GM18507 (cell line): ENCODE data around the gene ALDH18A1.
"Not testable (repeated sequence)": the region's sequence is repeated elsewhere in the genome, so short reads cannot be mapped to it uniquely, and the experiment has no call there.

Experiments used
- DNase-seq: peaks from one replicate; pipeline ENCODE4 v3.0.0; 2011; ENCODE audit warnings: low read depth; ENCODE audit not compliant: insufficient read length; ENCODE audit errors: extremely low spot score
- FAIRE-seq: peaks from 2 replicates; lab custom pipeline; 2011; peaks lifted over from hg19 to GRCh38; lab: Jason Lieb, UNC

ALDH18A1 gene

DNA sequence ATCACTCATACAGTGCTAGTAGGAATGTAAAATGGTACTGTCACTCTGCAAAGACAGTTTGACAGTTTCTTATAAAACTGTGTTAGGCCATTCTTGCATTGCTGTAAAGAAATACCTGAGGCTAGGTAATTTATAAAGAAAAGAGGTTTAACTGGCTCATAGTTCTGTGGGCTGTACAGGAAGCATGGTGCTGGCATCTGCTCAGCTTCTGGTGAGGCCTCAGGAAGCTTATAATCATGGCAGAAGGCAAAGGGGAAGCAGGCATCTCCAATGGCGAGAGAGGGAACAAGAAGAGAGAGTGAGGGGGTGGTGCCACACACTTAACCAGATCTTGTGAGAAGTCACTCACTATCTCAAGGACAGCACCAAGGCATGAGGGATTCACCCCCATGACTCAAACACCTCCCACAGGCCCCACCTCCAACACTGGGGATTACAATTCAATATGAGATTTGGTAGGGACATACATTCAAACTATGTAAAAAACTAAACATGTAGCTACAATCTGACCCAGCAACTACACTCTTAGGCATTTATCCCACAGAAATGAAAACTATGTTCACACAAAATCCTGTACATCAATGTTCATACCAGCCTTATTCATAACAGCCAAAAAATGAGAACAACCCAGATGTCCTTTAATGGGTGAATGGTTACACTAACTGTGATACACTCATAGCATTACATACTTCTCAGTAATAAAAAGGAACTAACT, 5.0 kb downstream of the ALDH18A1 start:
- FAIRE-seq (no peak), DNase-seq (no peak)

DNA sequence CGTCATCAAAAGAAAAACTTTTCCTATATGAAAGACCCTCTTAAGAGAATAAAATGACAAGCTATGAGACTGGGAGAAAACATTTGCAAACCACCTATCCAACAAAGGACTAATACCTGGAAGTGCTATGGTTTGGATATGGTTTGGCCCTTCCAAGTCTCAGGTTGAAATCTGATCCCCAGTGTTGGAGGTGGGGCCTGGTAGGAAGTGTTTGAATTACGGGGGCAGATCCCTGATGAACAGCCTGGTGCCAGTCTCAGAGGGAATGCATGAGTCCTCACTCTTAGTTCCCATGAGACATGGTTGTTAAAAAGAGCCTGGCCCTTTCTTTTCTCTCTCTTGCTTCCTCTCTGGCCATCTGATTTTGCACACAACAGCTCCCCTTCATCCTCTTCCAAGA, 6.3 kb downstream of the ALDH18A1 start:
- DNase-seq (no peak), FAIRE-seq (no peak)

DNA sequence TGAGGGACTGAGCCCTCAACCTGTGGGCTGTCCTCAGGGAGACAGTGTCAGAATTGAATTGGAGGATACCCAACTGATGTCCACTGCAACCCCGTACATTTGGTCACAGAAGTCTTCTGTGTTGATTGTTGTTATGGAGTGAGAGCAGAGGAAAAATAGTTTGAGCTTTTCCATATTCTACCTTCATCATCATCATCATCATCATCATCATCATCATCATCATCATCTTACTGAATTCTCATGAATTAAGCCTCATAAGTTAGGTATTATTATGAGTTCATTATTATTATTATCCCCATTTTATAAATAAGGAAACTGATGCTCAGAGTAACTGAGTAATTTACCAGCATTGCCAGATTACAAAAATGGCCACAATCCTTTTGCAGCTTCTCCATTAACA, 8.4 kb downstream of the ALDH18A1 start:
- no peak for FAIRE-seq
- no peak for DNase-seq

DNA sequence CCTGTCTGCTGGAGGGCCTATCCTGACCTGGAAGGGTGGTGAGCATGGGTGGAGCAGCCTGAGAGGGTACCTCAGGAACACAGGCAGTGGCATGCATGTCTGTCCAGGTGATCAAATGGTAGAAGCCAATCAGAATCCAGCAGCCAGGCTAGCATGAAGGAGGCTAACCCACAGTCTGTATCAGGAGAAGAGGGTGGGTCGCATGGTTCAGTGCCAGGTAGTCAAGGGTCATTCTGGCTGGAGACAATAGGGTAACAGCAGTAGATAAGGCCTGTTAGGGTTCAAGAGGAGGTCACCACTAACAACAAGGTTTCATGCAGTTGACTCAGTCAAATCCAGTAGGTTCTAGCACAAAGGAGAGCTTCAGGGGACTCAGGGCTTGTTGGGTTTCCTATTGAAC, 10.4 kb downstream of the ALDH18A1 start:
- DNase-seq (no peak), FAIRE-seq (no peak)

DNA sequence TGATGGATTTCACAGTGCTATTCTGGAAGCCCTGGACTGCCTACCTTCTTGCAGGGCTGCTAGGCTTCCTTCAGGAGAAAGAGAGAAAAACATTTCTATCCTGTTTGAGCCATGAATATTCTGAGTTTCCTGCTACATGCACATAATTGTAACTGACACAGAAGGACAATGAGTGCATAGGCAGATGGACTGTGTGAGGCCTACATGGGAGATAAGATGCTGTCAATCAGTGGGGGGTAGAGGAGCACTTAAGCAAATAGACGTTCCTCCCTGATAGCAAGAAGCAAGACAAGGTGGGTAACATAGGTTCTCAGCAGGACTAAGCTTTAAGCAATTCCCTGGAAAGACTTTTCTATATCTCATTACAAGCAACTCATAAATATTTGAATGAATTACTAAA, 11.6 kb downstream of the ALDH18A1 start:
- FAIRE-seq = no peak
- DNase-seq = no peak

DNA sequence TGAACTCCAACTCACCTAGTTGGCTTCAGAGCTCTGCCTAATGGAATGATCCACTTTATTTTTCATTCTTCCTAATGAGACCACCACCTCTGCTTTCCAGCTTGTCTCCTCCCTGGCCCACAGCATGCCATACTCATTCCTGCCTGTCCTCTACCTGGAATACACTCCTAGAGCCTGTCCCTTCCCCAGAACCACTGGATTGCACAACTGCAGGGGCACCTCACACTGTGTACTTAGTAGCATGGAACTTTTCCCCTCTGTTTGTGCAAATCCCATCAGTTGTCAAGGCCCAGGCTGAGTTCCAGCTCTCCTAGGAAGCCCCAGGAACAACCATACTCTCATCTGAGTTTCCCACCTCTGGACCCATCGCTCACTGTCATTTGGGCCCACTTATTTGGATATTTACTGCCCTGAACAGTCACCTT, 15.6 kb downstream of the ALDH18A1 start:
- FAIRE-seq = no peak
- no peak for DNase-seq

DNA sequence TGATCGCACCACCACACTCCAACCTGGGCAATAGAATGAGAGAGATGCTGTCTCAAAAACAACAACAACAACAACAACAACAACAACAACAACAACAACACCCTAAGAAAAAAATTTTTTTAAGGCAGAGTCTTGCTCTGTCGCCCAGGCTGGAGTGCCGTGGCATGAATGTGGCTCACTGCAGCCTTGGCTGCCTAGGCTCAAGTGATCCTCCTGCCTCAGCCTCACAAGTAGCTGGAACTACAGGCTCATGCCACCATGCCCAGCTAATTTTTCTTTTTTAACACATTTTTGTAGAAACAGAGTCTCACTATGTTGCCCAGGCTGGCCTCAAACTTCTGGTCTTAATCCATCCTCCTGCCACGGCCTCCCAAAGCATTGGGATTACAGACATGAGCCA, 18.6 kb downstream of the ALDH18A1 start:
- DNase-seq (no peak), FAIRE-seq (no peak)

DNA sequence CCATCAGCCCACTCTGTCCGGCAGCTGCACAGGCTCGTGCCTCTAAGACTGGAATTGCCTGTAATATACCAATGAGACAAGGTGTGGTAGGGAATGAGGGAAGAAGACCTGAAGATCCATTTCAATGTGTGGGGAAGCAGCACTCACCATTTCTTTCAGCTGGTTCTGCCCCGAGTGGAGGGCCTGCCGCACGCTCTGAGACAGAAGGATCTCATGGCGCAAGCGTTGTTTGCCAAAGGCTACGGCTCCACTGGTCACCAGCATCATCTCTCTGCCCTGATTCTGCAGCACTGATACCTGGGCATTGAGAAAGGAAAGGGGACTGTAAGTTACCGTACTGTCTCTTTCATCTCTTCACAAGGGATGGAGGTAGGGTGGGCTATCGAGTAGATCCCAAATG, 19.4 kb downstream of the ALDH18A1 start:
- DNase-seq (no peak), FAIRE-seq (no peak)

DNA sequence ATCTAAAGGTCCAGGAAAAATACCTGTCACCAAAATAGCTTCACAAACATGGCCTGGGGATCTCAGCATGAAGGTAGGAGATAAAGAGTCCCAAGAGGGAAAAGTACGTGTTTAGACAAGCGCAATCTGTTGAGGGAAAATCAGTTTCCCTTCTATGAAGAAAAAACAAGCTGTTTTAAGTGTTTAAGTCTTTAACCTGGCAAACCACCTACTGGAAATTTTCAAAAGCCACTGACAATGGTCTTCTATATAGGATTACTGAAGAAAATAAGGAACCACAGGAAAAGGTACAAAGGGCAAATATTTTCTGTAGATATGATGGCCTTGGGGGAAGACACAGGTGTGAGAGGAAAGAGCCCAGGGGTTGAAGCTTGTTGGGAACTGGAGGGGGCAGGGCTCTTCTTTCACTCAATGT, 21.2 kb downstream of the ALDH18A1 start:
- DNase-seq (no peak), FAIRE-seq (no peak)

DNA sequence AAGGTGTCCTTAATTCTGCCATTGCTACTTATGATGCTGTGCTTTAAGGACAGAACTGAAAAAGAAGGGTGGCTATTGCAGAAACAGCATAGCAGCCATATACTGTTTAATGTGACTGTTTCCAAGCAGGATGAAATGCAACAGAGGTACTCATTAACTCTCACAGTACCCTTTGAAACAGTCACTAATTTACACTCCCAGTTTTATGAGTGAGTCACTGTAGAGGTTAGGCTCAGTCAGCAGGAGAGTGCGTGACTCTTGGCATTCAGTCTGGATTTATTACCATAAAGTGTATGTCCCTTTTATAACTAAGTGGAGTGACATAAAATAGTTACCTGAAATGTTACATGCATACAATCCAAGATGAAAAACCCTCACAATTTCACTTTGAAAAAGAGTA, 27.7 kb downstream of the ALDH18A1 start:
- no peak for FAIRE-seq

DNA sequence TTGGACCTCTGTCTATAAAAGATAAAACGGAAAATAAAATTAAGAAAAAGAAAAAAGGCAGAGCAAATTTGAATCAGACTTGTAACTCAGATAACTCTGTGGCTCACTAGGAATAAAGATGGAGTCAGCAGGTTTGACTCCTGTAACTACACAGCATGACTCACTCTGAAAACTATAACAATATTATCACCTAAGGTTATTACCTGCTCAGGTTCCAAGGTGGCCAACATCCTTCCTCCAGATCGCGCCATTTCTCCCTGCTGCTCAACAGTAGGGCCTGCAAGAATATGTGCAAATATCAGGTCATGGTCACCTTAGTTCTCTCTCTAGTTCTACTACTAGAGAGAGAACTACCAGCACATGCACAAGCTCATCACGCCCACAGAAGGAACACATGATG, 30.0 kb downstream of the ALDH18A1 start:
- FAIRE-seq = no peak
- no peak for DNase-seq

More for the DNA sequence above, 27.7 kb downstream of the ALDH18A1 start:
- no peak for DNase-seq

DNA sequence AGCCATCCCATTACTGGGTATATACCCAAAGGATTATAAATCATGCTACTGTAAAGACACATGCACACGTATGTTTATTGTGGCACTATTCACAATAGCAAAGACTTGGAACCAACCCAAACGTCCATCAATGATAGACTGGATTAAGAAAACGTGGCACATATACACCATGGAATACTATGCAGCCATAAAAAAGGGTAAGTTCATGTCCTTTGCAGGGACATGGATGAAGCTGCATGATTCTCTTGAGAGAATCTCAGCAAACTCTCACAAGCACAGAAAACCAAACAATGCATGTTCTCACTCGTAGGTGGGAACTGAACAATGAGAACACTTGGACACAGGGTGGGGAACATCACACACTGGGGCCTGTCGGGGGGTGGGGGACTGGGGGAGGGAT, 36.1 kb downstream of the ALDH18A1 start:
- DNase-seq, FAIRE-seq: not testable (repeated sequence)

DNA sequence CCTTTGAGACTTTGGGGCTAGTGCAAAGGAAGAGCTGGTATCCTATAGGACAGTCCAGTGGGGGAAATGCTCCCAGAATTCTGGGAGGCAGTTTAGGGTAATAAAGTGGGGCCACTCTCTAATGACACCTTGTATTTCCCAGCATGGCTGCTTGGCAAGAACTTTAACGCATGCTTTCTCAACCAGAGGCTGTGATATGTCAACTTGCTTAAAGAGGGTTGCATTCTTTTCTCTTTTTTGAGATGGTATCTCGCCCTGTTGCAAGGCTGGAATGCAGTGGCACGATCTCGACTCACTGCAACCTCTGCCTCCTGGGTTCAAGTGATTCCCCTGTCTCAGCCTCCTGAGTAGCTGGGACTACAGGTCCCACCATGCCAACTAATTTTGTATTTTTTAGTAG, 38.4 kb downstream of the ALDH18A1 start:
- FAIRE-seq = no peak
- no peak for DNase-seq

DNA sequence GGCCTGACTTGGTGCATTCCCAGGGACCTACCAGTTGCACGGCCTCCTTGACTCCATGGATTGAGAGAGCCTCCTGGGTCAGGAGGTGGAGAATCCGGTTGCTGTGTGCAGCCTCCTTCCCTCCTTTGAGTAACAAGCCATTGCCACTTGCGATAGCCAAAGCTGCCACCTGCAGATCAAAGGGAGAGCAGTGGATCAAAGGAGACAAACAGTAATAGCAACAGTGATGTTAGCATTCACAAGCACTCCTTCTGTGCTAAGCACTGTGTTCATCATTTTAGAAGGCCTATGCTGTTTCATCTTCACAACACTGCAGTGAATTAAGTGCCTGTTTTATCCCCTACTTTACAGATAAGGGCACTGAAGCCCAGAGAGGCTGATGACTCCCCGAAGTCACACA, 40.1 kb downstream of the ALDH18A1 start:
- no peak for DNase-seq
- no peak for FAIRE-seq

DNA sequence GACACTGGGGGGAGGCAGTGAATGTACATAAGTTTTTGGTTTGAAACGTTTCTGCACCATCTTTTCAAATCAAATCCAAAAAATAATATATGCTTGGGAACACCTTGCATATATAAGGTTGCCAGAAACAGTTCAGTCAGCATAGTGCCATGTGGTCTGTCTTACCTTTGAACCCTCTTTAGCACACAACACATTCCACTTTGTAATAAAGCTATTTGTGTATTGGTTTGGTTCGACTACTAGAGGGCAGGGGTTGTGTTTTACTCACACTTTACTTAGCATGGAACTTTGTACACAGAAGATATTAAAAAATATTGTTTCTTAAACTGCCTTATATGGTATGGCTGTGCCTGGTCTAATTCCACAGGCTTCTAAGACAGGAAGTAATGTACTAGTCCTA, 43.2 kb downstream of the ALDH18A1 start:
- FAIRE-seq = no peak

DNA sequence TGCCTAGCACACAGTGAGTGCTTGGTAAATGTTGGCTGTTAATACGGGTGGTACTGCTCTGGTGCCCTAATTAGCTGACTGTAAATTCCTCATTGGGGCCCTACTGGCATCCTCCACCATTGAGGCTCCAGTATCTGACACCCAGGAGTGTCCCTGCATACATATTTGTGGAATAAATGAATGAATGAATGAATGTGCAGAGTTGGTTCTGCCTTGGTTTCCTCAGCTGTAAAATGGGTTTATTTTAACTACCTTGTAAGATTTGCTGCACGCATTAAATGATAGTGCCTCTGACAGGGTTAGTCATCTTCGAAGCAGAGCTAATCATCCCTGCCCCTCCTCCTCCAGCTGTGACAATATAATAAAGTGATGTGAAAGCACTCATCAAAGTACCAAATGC, 45.8 kb downstream of the ALDH18A1 start:
- DNase-seq (no peak), FAIRE-seq (no peak)

More for the DNA sequence above, 43.2 kb downstream of the ALDH18A1 start:
- no peak for DNase-seq

DNA sequence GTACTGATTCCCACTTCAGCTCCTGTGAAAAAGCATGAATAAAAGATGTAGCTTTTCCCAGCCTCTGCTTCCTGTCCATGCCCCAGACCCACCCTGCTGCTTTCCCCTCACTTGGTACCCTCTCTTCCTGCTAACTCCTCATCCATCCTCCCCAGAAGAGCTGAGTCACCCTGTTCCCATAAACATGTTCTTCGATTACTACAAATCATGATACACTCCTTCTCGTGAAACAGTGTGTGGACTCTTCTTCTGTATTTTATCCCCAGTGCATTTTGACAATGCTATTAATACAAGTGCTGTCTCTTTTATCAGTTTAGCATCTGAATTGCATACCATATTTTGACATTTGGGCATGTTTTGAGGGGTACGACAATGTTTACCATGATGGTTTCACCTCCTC, 49.6 kb downstream of the ALDH18A1 start:
- no peak for FAIRE-seq
- no peak for DNase-seq

DNA sequence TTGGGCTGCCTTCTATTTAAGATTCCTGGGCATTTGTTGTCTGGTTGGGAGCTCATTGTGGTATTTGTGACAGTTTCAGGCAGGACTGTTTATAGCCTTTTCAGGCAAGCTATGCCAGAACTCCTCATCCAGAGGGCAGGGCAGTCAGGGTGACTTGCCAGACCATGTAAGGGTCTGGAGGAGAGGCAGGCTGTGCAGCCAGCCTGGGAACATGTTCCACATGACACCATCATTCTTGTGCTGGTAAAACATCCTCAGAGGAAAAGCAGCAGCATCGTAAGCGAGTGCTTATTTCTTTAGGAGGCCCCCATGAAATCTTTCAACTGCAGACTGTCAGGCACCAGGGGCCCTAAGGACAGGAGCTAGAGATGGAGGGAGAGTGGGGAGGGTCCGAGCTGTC, 51.3 kb downstream of the ALDH18A1 start:
- FAIRE-seq (no peak), DNase-seq (no peak)

DNA sequence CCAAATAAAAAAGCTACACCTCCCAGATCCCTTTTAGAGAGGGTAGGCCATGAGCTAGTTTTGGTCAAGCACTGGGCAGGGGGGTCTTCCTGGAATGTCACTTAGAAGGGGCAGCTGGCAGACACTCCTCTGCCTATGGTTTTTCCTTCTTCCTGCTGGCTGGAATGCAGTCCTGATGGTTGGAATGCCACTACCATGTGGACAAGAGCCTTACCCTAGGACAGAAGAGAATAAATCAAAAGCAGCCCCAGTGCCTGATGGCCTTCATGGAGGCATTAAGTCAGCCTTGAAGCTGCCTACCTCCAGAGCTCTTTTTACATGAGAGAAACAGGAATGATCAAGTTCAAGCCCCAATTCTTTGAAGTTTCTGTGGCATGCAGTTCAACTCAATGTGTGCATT, 51.9 kb downstream of the ALDH18A1 start:
- FAIRE-seq (no peak), DNase-seq (no peak)

DNA sequence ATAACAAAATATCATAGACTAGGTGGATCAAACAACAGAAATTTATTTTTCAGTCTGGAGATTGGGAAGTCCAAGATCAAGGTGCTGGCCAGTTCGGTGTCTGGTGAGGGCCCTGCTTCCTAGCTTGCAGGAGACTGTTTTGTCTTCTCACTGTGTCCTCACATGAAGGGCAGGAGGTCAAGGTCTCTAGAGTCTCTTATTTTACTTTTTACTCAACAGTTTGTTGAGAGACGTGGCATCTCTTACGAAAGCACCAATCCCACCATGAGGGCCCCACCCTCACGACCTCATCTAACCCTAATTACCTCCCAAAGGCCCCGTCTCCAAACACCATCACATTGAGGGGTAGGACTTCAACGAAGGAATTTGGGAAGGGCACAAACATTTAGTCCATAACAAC, 54.1 kb downstream of the ALDH18A1 start:
- no peak for FAIRE-seq
- DNase-seq = no peak

DNA sequence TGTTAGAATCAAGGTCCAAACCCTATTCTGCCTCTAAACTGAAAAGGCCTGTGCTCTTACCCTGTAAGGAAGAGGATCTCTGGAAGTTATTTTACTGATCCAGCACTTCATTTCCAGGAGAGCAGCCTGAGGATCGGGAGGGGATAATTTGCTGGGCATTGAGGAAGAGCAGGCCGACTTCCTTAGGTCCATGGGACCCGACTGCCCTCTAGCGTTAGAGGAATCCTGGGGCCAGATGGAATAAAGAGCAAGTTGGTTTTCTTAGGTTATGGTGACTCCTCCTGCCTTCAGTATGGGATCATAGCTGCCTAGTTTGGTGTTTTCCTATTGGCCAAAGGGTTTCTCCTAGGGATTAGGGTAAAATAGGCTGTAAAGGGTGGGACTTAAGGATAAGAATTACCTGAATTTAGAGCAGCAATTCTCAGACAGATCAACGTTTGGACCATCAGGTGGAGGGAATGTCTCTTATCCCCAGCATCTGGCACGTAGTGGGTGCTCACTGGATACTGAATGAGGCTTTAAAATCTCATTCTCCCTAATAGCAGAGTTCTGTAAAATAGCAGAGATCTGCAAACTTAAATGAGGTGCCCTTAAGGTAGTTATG, 55.3 kb downstream of the ALDH18A1 start:
- peak; percentile 80 for FAIRE-seq
- DNase-seq = peak; percentile 33
